DMS79 treated with DMSO at 0.1 percent for 48 hours (cell line): ENCODE data around the gene FOXP1.

ENCODE experiments used
- DNase-seq: peaks from one replicate; lab custom pipeline; 2025; lab: John Stamatoyannopoulos, UW

FOXP1 gene

DNA sequence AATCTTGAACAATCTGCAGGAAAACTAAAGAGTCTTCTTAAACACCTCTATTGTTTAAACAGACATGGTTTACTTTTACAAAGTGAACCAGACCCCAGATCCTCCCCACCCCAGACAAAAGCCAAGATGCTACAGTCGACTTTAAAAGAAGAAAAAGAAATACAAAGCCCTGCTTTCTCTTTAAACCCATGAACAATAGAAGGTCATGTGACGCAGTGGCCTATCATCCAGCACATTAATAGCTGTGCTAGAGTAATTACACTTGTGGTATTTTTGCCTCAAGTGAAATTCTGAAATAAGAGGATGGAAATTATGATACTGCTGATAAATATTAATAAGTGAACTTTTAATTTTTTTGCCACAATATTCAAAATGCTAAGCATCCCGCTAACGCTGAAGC, 613.4 kb downstream of the FOXP1 start:
- no peak for DNase-seq

DNA sequence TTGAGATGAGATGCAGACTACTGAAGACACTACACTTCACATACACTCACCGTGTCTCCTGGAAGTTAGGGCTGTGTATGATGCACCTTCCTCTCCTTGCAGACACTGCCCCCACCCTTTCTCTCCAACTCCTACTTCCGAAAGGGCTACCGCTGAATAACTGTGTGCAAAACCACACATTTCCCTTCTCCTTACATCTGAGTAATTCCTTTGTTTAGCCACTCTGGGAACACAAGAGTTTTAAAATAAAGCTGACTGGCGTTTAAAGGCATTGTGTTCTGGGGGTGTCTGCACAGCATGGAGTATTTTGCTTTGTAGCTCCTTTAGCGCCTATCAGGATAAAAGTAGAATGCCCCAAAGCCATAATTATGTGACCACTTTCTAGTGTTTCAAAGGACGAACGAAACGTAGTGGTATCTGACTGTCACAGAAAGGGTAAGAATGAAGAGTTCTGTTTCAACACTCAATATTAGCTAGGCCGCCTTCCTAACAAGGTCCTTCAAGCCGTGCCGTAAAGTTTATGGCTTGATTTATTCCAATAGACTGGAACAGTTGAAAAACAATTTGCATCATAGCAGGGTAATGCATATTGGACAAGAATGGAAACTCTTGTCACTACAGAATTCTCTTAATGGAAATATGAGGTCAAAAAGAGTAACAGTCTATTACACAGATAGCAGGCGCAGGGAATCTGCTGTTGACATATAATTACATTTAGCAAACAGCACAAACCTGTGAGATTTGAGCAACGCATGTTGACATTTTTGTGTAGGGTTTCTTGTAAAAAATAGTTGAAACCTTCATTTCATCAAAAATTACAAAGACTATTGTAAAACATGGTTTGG, 619.9 kb downstream of the FOXP1 start:
- DNase-seq = no peak

DNA sequence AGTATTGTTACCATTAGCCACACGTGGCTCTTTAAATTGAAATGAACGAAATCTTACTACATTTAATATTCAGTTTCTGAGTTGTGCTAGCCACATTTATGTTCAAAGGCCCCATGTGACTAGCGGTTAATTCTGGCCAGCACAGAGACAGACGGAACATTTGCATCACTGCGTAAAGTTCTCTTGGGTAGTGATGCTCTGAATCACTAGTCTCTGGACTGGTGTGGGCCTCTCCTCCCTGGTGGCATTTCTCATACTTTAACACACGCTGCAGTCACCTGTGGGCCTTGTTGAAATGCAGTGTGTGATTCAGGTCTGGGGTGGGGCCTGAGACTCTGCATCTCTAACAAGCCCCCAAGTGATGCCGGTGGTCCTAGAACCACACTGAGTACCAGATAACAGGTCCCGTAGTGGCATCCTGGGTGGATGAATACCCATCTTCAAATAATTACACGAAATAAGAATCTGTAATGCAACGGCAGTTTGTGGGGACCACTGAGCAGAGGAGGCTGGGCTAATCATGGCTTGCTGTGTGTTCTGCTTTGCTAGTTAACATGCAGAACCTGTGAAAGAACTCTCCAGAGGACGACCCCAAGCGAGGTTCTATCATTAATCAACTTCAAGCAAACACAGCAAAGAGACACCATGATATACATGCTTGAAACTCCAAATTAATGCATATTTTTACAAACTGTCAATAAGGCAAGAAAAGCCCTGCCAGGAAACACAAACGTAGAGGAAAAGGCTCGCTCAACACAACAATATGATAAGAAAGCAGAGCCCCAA, 623.8 kb downstream of the FOXP1 start:
- no peak for DNase-seq

DNA sequence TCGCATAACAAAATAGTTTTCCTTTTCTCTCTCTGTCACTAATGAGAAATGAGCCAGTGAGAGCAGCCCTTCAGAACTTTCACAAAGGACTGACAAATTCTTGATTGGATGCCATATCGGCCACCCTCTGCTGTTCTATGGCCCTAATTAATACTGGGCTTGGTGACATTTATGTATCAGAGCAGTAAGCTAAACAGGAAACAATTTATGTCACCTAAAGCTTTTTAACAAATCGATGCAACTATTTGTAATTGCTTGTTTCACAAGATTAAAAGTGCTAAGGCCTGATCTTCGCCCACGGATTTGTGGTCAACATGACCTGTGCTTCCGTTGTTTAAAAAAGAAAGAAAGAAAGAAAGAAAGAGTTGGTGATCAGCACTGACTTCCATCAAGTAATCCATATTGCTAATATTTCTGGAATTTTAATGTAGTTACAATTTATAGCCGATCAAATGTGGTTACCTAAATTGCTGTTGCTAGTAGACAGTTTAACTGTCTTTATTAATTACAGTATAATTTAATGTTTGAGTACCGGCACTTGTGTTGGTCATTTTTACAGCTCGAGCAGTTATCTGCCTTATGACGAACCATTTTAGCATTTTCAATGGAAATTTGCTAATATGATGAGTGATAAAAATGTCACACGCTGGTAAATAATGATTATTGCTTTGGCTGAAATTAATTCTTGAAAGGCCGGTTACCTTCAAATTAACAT, 631.3 kb downstream of the FOXP1 start:
- no peak for DNase-seq

DNA sequence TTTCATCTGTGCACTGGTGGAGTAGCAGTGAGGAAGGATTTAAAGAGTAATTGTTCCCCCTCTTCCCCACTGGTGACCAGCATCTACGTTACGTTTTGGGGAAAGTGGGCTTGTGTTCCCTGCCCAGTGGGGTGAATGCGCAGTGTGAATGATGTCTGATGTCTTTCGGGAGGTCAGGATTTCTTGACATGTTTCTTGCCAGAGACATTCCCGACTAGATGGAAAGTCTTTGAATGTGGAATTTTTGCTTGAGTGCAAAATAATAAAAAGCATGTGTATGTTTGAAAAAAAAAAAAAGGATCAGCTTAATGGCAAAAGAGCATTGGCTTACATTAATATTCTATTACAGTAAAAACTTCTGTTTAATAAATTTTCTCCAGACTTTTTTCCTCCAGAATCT, 632.2 kb downstream of the FOXP1 start:
- DNase-seq = no peak

DNA sequence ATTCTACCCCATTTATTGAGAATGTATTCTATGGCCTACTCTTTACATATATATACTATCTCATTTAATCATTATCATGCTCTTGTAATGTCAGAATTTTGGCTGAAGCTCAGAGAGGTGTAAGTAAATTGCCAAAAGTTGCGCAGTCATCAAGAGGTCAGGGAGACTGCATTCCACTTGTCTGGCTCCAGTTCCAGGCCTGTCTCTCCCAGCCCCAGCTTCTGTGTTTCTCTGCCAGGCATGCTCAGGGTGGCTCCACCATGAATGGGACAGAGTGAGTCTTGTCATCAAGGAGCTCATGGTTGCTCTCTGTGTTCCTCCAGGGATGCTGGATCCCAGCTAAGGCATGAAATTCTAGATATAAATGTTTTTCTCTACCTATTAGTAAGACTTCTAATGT, 635.9 kb downstream of the FOXP1 start:
- no peak for DNase-seq

DNA sequence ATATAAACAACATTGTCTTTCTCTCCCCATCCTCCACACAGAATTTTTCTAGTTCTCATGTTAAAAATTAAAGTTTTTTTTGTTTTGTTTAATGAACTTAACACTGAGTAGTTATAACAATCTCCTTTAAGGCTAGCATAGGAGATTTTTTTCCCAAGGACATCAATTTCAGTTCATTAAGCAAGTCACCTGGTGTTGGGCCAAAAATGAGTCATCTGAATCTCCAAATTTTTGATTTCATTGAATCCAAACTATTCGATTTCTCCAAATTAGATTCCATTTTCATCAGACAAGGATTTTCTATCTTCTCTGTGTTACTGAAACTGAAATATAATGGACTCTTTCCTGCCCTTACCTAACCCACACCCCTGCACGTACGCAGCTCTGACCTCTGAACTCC, 639.6 kb downstream of the FOXP1 start:
- no peak for DNase-seq

DNA sequence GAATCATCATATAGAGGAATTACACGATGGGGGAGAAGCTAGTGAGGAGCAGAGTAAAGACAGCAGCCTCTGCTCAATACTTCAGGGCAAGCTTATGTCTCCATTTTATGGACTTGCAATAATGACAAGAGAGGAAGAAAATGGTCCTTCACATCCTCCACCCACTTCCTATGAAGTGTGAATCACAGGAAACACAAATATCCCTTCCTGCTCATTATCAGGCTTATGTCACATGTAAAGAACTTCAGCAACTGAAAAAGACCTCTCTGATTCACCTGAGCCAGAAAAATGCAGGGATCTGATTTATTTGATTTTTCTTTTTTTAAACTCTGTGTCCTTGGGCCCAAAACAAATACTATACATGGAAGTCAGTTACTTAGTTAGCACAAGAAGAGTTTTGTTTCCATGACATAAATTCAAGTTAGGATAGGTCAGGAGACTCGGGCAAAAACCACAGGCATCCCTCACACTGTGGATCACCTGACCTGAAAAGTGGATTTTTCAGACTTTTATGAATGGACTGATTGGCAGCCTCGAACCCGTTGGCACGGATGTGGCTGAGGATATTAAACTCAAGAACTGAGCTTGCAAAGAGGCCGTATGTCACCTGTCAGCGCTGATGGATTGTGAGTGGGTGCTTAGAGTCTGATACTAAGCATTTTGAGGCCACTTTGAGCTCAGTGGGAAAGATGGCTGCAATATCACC, 650.3 kb downstream of the FOXP1 start:
- DNase-seq = no peak

DNA sequence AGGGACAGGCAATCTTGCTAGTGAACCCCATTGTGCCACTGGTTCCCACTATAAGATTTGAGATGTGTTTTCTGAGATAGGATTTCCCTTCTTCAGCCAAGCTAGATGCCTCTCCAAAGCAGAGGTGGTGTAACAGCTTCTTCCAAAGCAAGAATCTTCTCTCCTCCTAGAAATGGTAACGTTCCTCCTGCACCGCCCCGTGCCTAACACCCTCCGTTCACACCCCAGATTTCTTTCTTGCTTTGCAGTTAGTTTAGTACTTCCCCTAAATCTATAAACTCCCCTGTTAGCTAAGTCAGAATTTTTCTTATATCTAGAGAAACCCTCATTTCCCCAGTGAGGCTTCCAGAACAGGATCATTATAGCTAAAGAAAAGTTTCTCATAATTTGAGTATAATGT, 653.5 kb downstream of the FOXP1 start:
- DNase-seq = no peak

DNA sequence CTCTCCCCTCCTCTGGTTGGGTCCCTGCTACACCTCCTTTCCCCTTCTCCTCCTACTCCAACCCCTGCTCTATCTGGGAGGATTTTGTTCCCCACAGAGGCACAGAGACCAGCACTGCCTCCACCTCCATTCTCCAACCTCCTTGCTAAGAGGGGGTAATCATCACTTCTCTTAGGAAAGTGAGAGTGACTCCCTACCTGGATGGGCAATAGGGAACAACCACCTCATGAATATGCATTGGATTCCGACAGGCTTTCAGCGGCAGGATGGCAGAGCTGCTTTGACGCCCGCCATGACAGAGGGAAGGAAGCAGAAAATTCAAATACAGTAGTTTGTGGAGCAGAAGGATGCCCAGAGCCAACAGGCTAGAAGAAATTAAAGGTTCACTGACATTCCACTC, 656.3 kb downstream of the FOXP1 start:
- DNase-seq = no peak

DNA sequence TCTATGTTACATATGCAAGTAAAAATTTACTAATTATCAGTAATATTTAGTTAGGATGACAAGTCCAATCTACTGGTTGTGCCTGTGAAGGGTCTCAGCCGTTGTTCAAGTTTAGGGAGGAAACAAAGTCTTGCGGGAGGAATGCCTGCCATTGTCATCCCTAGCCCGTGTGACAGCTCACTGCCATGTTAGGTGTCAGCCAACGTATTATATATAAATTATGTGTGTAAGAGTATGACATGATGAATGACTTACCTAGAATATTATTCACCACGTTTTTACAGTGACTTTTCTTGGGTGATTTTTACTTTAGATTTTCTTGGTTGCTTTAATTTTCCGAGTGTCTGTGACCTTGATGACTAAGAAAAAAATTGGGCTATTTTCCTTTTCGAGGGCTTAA, 656.7 kb downstream of the FOXP1 start:
- DNase-seq = no peak

DNA sequence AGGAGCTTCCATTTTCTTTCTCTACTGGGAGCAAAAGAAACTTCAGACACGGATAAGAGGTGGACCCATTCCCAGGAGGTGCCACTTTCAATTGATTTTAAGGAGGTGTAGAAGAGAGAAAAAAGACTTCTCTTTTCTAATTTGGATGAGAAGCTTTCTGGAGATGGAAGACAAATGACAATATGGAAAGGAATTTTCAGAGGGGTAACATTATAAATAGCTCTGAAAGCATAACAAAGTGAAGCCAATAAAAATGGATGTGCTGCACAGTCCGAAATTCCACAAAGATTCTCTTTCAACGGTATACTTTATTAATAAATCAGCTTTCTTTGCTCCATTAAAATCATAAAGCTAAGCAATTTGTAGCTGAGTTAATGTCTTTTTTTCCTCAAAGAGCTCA, 663.9 kb downstream of the FOXP1 start:
- no peak for DNase-seq

DNA sequence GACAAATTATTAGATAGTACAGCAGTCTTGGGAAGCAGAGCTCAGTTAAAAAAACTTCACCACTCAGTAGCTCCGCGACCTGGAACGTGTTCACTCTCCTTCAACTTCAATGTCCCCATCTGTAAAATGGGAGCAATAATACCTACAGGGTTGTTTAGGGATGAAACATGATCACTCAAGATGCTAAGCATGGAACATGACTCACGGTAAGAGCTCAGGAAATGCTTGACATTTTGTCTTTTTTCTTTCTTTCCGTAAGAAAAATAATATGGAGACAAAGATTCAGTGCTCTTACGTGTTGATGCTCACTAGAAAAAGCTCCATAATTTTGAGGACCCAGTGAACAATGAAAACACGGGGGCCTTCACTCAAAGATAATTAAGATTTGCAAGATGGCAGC, 664.4 kb downstream of the FOXP1 start:
- no peak for DNase-seq

DNA sequence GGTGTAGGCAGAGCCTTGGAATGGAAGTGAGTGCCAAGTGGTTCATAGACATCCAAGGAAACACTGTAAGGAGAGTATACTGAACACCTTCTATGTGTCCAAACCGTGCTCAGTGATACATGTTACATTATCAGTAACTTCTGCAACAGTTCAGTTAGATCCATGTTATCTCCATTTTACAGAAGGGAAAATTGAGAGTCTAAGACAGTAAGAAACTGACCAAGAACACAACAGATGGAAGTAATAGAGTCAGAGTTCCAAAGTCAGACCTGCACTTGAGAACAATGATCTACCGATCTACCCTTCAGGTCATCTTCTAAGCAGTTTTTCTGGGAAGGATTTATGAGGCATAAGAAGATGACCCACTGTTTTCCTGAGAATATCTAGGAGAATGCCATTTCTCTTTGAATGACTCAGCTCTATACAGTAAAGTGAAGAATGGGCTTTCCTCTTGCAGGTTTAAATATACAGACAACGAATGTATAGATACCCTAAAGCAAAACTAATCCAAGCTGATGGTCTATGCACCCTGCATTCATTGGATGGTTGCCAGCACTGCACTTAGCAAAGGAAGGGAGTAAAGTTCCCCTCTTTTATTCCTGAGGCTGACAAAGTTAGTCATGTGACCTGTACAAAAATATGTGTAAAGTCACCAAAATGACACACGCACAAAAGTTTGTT, 667.0 kb downstream of the FOXP1 start:
- DNase-seq = no peak

DNA sequence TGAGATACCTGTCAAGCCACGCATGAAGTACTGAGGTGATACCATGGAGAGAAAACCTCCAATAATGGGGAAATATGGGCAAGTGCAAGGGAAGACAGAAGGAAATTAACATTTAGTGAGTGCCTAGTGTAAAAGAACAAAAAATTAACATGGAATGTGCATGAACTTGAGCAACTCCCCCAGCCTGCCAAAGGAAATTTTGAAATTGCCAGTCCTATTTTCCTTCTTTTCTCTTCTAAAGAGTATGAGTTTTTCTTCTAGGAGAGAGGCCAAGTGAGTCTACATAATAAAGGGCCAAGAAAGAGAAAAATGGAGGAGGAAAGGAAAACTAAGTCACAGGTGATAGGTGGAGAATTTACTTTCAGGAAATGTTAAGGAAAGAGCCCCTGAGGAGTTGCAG, 668.7 kb downstream of the FOXP1 start:
- DNase-seq = no peak

DNA sequence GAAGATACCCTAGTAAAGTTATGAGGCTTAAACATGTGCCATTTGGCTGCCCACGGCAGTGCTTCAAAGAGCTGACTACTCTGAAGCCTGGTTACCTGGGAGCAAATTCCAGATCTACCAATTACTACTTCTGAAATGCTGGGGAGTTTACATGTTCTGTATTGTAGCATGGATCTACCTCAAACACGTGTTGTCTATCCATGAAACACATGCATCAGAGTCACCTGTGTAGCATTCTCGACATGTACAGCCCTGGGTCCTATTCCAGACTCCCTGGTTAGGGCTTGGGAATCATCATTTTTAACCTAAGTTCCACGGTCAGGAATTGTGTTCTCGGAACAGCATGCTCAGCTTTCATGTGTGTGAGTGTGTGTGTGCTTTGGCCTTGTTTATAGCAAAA, 671.8 kb downstream of the FOXP1 start:
- no peak for DNase-seq

DNA sequence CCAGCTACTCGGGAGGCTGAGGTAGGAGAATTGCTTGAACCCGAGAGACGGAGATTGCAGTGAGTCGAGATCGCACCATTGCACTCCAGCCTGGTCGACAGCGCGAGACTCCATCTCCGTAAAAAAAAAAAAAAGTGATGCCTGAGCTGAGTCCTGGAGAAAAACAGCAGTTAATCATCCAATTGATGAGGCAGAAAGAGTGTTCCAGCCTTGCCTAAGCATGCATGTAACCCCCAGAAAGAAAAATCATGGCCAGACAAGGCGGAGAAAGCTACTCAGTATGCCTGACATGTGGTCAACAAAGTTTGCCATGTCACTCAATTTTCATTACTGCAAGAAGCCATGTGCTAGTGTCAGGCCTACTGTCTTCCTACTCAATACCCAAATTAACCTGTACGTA, 678.0 kb downstream of the FOXP1 start:
- DNase-seq = no peak
